K562 (cell line): ENCODE measurements around the gene KCNH2. TPM values are rescaled to one million over a fixed set of nuclear protein-coding genes. Genes with fewer than 3 reads are reported as not detected.

ENCODE experiments used
- CBFA2T2 ChIP-seq: fragments of 450-650 bp; conservative IDR thresholded peaks from 2 replicates; pipeline ENCODE4 v1.6.1; 2017; ENCODE audit warnings: mild to moderate bottlenecking
- E2F1 ChIP-seq: sonication (generic); formaldehyde crosslinking; IDR thresholded peaks from 2 replicates; pipeline ENCODE4 v1.8.1; 2023; ENCODE audit warnings: mild to moderate bottlenecking, missing genetic modification reagents, moderate library complexity
- EGR1 ChIP-seq: fragments of 450-650 bp; conservative IDR thresholded peaks from 2 replicates; pipeline ENCODE4 v1.6.1; 2017; ENCODE audit warnings: mild to moderate bottlenecking
- ESRRB ChIP-seq: fragments of 250-450 bp; sonication (Bioruptor Pico); IDR thresholded peaks from 2 replicates; pipeline ENCODE4 v1.5.0; 2020; ENCODE audit warnings: mild to moderate bottlenecking, moderate library complexity, borderline replicate concordance
- GTF2B ChIP-seq: IDR thresholded peaks from 2 replicates; pipeline ENCODE4 v1.6.1; 2011; ENCODE audit not compliant: insufficient read length; ENCODE audit errors: extremely low read depth
- GTF2F1 ChIP-seq: IDR thresholded peaks from 2 replicates; pipeline ENCODE4 v1.6.1; 2011; ENCODE audit warnings: low read depth, low read length, improper control_type of control experiment
- HDAC3 ChIP-seq: fragments of 450-650 bp; IDR thresholded peaks from 2 replicates; pipeline ENCODE4 v1.6.1; 2018; ENCODE audit warnings: borderline replicate concordance, mild to moderate bottlenecking, moderate library complexity; ENCODE audit not compliant: partially characterized antibody
- ILK ChIP-seq: fragments of 450-650 bp; IDR thresholded peaks from 2 replicates; pipeline ENCODE4 v1.6.1; 2016; ENCODE audit warnings: missing genetic modification characterization, low read depth, mild to moderate bottlenecking, missing compliant biosample characterization, moderate library complexity, borderline replicate concordance
- MGA ChIP-seq: fragments of 450-650 bp; IDR thresholded peaks from 2 replicates; pipeline ENCODE4 v1.6.1; 2016; ENCODE audit warnings: mild to moderate bottlenecking, moderate library complexity
- NR4A1 ChIP-seq, 2 experiments: fragments of 250-450 bp in 1 of 2; fragments of 450-650 bp in 1 of 2; sonication (Bioruptor Pico) in 1 of 2; IDR thresholded peaks; 2 replicates each; pipeline versions ENCODE4 v1.4.0 to v1.6.1; 2016 to 2020; ENCODE audit warnings: mild to moderate bottlenecking in 2 of 2, missing compliant biosample characterization in 1 of 2, missing genetic modification characterization in 1 of 2, moderate library complexity in 1 of 2
- PTRF ChIP-seq: fragments of 450-650 bp; IDR thresholded peaks from 2 replicates; pipeline ENCODE4 v1.6.1; 2016; ENCODE audit warnings: mild to moderate bottlenecking, missing genetic modification characterization, missing compliant biosample characterization
- SLC30A9 ChIP-seq: fragments of 250-450 bp; sonication (Bioruptor Pico); IDR thresholded peaks from 2 replicates; pipeline ENCODE4 v1.8.0; 2022; ENCODE audit warnings: mild to moderate bottlenecking, moderate library complexity
- SRSF7 ChIP-seq: fragments of 200-400 bp; formaldehyde crosslinking; optimal IDR thresholded peaks from 2 replicates; pipeline ENCODE3; 2017; ENCODE audit warnings: mild to moderate bottlenecking, low read depth, low read length
- TAF9B ChIP-seq: fragments of 450-650 bp; IDR thresholded peaks from 2 replicates; pipeline ENCODE4 v1.6.1; 2018; ENCODE audit warnings: mild to moderate bottlenecking; ENCODE audit not compliant: partially characterized antibody
- polyA plus RNA-seq, 8 experiments: library from polyadenylated mRNA; depleted of rRNA in 4 of 8; stranded (reverse) in 5 of 8; unstranded in 3 of 8; fragments of >200 nt; fragmentation: Nextera tagmentation in 2 of 8; fragmentation: Illumina TruSeq in 1 of 8; extraction: Ambion mirVana in 2 of 8; extraction: Trizol in 1 of 8; gene quantifications; 2 replicates each; pipeline versions ENCODE4 v1.2.1 to v1.2.3, GENCODE V29; 2011 to 2014; ENCODE audit warnings: inconsistent platforms in 1 of 8, missing spikeins in 1 of 8
- total RNA-seq, 7 experiments: library from RNA; depleted of rRNA in 6 of 7; stranded (reverse); fragments of >200 nt in 6 of 7; fragmentation: Illumina TruSeq in 2 of 7; extraction: Trizol in 2 of 7; gene quantifications; 2 replicates each; pipeline versions ENCODE4 v1.2.1 to v1.2.3, GENCODE V29; 2011 to 2021; ENCODE audit warnings: low replicate concordance in 1 of 7

KCNH2 gene
- total and polyA plus RNA-seq, 9 of the 15 experiments (the other 6 are each of a cell fraction or from before 2014, with no cell fraction given), result 18.1 to 368 (median 218) TPM

DNA sequence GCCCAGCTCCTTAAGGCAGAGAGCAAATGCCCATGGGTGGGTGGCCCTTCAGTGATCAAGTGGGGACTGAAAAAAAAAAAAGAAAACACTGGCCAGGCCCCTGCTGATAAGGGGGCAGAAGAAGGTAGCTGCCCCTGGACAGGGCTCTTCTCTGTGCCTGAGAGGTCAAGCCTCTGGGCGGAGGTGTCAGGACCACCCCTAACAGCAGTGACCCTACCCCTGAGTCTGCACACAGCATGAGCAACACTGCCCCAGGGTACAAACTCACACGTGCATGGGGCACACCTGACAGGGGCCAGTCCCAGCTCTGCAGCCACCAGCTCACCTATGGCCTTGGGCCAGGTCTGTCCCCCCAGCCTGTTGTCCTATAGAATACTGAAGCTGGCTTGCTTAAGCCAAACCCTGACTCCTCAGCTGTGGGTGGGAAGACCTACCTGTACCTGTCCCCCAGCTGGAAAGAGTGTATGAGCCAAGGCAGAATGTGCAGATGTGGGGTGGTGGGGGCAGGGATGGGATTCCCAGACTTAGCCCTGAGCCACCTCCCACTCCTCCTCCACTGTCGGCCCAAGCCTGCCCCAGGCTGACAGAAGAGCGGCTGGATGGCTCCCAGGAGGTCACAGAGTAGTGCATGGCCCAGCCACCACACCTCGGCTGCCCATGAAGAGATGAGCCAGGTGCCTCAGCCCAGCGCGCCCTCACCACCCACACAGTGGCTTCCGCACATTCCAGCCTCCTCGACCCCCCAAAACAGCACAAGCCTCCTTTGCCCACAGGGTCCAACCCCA, 23.7 kb downstream of the KCNH2 start (continued):
- no peak for TF ChIP-seq PTRF (tag)
- peak; percentile 48 for TF ChIP-seq EGR1
- TF ChIP-seq GTF2F1, result 0 out of 2 replicates have a peak, but pooled peaks have one; percentile 21
- no peak for TF ChIP-seq TAF9B
- TF ChIP-seq CBFA2T2, result no peak
- TF ChIP-seq ILK (tag), result no peak
- TF ChIP-seq NR4A1 (CRISPR knock-in tag; IDR thresholded peaks at IDR 0.05), result peak; percentile 48; the same call in 1 of the 2 replicates
- TF ChIP-seq NR4A1 (tag; IDR thresholded peaks at IDR 0.05), result no peak
- TF ChIP-seq GTF2B, result no peak
- no peak for TF ChIP-seq E2F1 (CRISPR knock-in tag)
- TF ChIP-seq SRSF7, result no peak
- no peak for TF ChIP-seq MGA
- TF ChIP-seq SLC30A9 (CRISPR knock-in tag), result no peak
- no peak for TF ChIP-seq HDAC3
- TF ChIP-seq ESRRB (CRISPR knock-in tag), result no peak
